NCI-H2029 (cell line): ENCODE results near the gene SLC7A6.

Experiments used
- DNase-seq: peaks from one replicate; lab custom pipeline; 2025; lab: John Stamatoyannopoulos, UW

SLC7A6 gene

GRCh38 chr16:68257251-68257905 is 6.9 kb upstream of the SLC7A6 start:
- DNase-seq: no peak

- no peak for DNase-seq
Measured at GRCh38 chr16:68257906-68258800, 6.2 kb upstream of the SLC7A6 start.

- DNase-seq: no peak
Measured at GRCh38 chr16:68259007-68259825, 5.1 kb upstream of the SLC7A6 start.

- DNase-seq: no peak
Measured at GRCh38 chr16:68263559-68264127, 683 bp upstream of the SLC7A6 start.

GRCh38 chr16:68265078-68265920 is 973 bp downstream of the SLC7A6 start:
- DNase-seq: no peak

GRCh38 chr16:68267612-68268405 is 3.5 kb downstream of the SLC7A6 start:
- no peak for DNase-seq

- no peak for DNase-seq
Measured at GRCh38 chr16:68269793-68270192, 5.5 kb downstream of the SLC7A6 start.

GRCh38 chr16:68270353-68270752 is 6.0 kb downstream of the SLC7A6 start:
- DNase-seq: no peak

GRCh38 chr16:68272507-68273209 is 8.3 kb downstream of the SLC7A6 start:
- DNase-seq: peak; percentile 58

- DNase-seq: no peak
Measured at GRCh38 chr16:68273459-68273858, 9.1 kb downstream of the SLC7A6 start.

GRCh38 chr16:68273896-68274295 is 9.6 kb downstream of the SLC7A6 start:
- DNase-seq: no peak

- no peak for DNase-seq
Measured at GRCh38 chr16:68274441-68274840, 10.1 kb downstream of the SLC7A6 start.

- DNase-seq: no peak
Measured at GRCh38 chr16:68275611-68276191, 11.4 kb downstream of the SLC7A6 start.

- DNase-seq: no peak
Measured at GRCh38 chr16:68276223-68276622, 11.9 kb downstream of the SLC7A6 start.

- DNase-seq: no peak
Measured at GRCh38 chr16:68279726-68280558, 15.6 kb downstream of the SLC7A6 start.

- no peak for DNase-seq
Measured at GRCh38 chr16:68281368-68282063, 17.2 kb downstream of the SLC7A6 start.

- no peak for DNase-seq
Measured at GRCh38 chr16:68282064-68282452, 17.7 kb downstream of the SLC7A6 start.

- DNase-seq: no peak
Measured at GRCh38 chr16:68283346-68283745, 19.0 kb downstream of the SLC7A6 start.
